ENCODE data around the gene VWA3B.

DNA sequence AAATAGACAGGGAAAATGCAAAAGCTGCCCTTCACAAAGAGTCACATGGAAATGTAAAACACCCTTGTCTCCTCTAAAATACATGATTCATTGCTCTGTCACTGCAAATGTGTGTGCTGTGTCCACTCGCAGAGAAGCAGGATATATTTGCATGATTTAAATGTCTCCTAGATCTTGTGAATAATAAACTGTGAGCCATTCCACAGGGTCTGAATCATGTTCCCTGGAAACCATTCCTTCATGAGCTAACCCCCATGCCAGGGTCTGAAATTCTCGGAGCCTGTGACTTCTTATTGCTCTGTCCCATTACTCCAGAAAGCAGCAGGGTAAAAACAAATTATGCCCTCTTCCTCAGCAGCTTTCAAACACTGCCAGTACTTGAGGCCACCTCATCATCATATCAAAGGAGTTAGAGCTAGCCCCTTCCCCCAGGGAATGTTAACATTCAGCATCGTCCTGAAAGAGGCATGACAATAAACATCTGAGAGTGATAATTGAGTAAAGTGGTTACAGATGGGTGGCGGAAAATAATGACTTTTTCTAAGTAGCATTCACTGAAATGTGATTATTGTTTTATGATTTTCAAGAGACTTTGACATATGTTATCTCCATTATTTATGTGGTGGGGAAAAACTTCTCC, 247.6 kb downstream of the VWA3B start:
- TF ChIP-seq, protein P1, sequence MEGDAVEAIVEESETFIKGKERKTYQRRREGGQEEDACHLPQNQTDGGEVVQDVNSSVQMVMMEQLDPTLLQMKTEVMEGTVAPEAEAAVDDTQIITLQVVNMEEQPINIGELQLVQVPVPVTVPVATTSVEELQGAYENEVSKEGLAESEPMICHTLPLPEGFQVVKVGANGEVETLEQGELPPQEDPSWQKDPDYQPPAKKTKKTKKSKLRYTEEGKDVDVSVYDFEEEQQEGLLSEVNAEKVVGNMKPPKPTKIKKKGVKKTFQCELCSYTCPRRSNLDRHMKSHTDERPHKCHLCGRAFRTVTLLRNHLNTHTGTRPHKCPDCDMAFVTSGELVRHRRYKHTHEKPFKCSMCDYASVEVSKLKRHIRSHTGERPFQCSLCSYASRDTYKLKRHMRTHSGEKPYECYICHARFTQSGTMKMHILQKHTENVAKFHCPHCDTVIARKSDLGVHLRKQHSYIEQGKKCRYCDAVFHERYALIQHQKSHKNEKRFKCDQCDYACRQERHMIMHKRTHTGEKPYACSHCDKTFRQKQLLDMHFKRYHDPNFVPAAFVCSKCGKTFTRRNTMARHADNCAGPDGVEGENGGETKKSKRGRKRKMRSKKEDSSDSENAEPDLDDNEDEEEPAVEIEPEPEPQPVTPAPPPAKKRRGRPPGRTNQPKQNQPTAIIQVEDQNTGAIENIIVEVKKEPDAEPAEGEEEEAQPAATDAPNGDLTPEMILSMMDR (conservative IDR thresholded peaks at IDR 0.05): no peak
- TF ChIP-seq ZFX (IDR thresholded peaks at IDR 0.05): no peak
